ENCODE data around the gene EPHB2. TPM values are rescaled to one million over a fixed set of nuclear protein-coding genes. Genes with fewer than 3 reads are reported as not detected.

EPHB2 gene
- total and polyA plus RNA-seq, 2 of the 8 experiments (the other 6 are each of a cell fraction or from before 2014, with no cell fraction given) = 15.8 to 17.2 TPM

DNA sequence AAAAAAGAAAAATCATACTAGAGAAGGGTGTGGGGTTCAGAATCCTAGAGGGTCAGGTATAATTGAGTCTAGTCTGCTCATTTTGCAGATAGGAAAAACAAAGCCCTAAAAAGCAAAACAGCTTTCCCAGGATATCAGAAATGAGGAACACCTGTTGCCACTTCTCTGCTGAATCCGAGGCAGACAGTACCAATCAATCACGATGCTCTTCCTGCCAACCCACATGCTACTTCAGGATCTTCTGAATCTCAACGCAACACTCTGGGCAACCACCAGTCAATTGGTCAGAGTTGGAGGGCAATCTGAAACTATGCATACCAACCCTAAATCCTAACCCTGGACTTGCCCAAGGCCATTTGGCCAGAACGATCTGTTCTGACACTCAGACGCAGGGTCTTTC, 128.3 kb downstream of the EPHB2 start:
- Histone ChIP-seq H3K4me3 (ENCODE audit: extremely low read depth in 1 of 4, insufficient read depth in 2 of 4, low read depth in 3 of 4, low read length in 4 of 4) (no peak overlapping the region), H2BK120ac (replicated peaks; ENCODE audit: low read depth, low read length) (no peak overlapping the region), H2BK15ac (ENCODE audit: low read length) (no peak overlapping the region), H3K56ac (replicated peaks; ENCODE audit: insufficient read length, low read depth, low read length) (no peak overlapping the region), H3K18ac (ENCODE audit: extremely low read depth, low read length) (no peak overlapping the region), H3K27ac (ENCODE audit: low read depth, low read length) (no peak overlapping the region), H3K9ac (replicated peaks in 1 of 4; ENCODE audit: extremely low read depth in 1 of 4, low read depth in 3 of 4, low read length in 3 of 4) (no peak overlapping the region), H3K4me1 (replicated peaks in 1 of 4; ENCODE audit: control insufficient read depth in 3 of 4, insufficient read depth in 4 of 4, low read length in 3 of 4) (peaks cover 0 to 2% (median 0%) of the 10 kb centered on the region in 4 experiments; a peak in 1 of 7 replicates), H3K4ac (replicated peaks; ENCODE audit: insufficient read length, low read depth, low read length) (no peak overlapping the region), H3K27me3 (replicated peaks in 1 of 4; ENCODE audit: control insufficient read depth in 3 of 4, extremely low read depth in 1 of 4, insufficient read depth in 3 of 4, low read length in 3 of 4) (no peaks in the 10 kb centered on the region), H4K8ac (ENCODE audit: extremely low read depth, insufficient read depth, low read length) (no peak overlapping the region), H3K23me2 (ENCODE audit: low read depth, low read length) (no peaks in the 10 kb centered on the region), H2AK5ac (ENCODE audit: low read depth, low read length) (no peak overlapping the region), H2AFZ (ENCODE audit: low read length) (no peak overlapping the region), H3K23ac (ENCODE audit: insufficient read length) (no peak overlapping the region), H2BK5ac (ENCODE audit: low read depth, low read length) (no peak overlapping the region), H4K5ac (ENCODE audit: insufficient read length, low read depth, low read length) (no peak overlapping the region), H3K36me3 (ENCODE audit: control insufficient read depth in 2 of 4, insufficient read depth in 4 of 4, low read length in 3 of 4) (no peaks in the 10 kb centered on the region), H4K20me1 (replicated peaks in 1 of 2; ENCODE audit: control insufficient read depth in 1 of 2, insufficient read depth in 2 of 2, low read length in 2 of 2) (peaks cover 0 to 2% of the 10 kb centered on the region in 2 experiments), H2BK12ac (ENCODE audit: low read depth, low read length) (no peak overlapping the region), H3K14ac (ENCODE audit: insufficient read length) (no peak overlapping the region), H3K79me1 (ENCODE audit: low read depth, low read length) (no peaks in the 10 kb centered on the region), H3K79me2 (ENCODE audit: control insufficient read depth in 1 of 2, insufficient read depth in 2 of 2, low read length in 2 of 2) (no peaks in the 10 kb centered on the region), H3K9me3 (ENCODE audit: insufficient read depth in 2 of 2, low read depth in 1 of 2, low read length in 1 of 2) (no peaks in the 10 kb centered on the region), H2BK20ac (ENCODE audit: low read length) (0 out of 2 replicates have a peak overlapping the region, but pooled peaks have one; percentile 64), H3K4me2 (ENCODE audit: insufficient read depth in 1 of 2, low read depth in 2 of 2, low read length in 2 of 2) (no peak overlapping the region), H4K91ac (replicated peaks; ENCODE audit: insufficient read length, low read length) (no peak overlapping the region)
- POLR2A ChIA-PET (ENCODE audit: partially characterized antibody) = interaction anchor here (1.0 kb wide), 1 partner anchor 15 kb away, joined by 4 read pairs; no protein-coding TSS in a partner anchor
- TF ChIP-seq, protein P1, sequence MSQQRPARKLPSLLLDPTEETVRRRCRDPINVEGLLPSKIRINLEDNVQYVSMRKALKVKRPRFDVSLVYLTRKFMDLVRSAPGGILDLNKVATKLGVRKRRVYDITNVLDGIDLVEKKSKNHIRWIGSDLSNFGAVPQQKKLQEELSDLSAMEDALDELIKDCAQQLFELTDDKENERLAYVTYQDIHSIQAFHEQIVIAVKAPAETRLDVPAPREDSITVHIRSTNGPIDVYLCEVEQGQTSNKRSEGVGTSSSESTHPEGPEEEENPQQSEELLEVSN (IDR thresholded peaks at IDR 0.05) = no peak
- TF ChIP-seq POLR2AphosphoS5 (IDR thresholded peaks at IDR 0.05; ENCODE audit: low read depth, low read length) = no peak
- TF ChIP-seq TBP (IDR thresholded peaks at IDR 0.05; ENCODE audit: low read depth, low read length) = no peak
- no peak for TF ChIP-seq SRF (IDR thresholded peaks at IDR 0.05; ENCODE audit: low read depth, low read length)
- TF ChIP-seq KDM1A (IDR thresholded peaks at IDR 0.05; ENCODE audit: borderline replicate concordance, low read length) = no peak
- no peak for TF ChIP-seq NANOG (IDR thresholded peaks at IDR 0.05; ENCODE audit: insufficient read depth, low read depth, low read length, poor library complexity, severe bottlenecking)
- no peak for TF ChIP-seq TEAD4 (IDR thresholded peaks at IDR 0.05; ENCODE audit: low read depth, low read length)
- no peak for TF ChIP-seq TAF7 (optimal IDR thresholded peaks at IDR 0.05; ENCODE audit: borderline replicate concordance, low read depth, low read length)
- TF ChIP-seq, protein P2, sequence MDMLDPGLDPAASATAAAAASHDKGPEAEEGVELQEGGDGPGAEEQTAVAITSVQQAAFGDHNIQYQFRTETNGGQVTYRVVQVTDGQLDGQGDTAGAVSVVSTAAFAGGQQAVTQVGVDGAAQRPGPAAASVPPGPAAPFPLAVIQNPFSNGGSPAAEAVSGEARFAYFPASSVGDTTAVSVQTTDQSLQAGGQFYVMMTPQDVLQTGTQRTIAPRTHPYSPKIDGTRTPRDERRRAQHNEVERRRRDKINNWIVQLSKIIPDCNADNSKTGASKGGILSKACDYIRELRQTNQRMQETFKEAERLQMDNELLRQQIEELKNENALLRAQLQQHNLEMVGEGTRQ (IDR thresholded peaks at IDR 0.05; ENCODE audit: low read length) = no peak
- WGBS, 2 experiments (ENCODE audit: extremely low coverage in 1 of 2, insufficient coverage in 1 of 2, insufficient read length in 1 of 2, insufficient replicate concordance in 2 of 2, low coverage in 1 of 2, low lambda C conversion rate in 2 of 2, missing lambda C conversion rate in 1 of 2) = 89% methylated on average over 5 of the region's 5 CpGs; no CpG with 5 or more reads in 1 of the 2 experiments
- DNase-seq (ENCODE audit: low read depth in 1 of 2, low spot score in 2 of 2) (no peak), FAIRE-seq (no peak)
- CTCF ChIA-PET (ENCODE audit: partially characterized antibody) = interaction anchor here (1.2 to 1.8 kb wide), 3 partner anchors 13 to 90 kb away, joined by 3 to 4 read pairs (median 3); no protein-coding TSS in a partner anchor
